ENCODE measurements around the gene FTMT. TPM values are rescaled to one million over a fixed set of nuclear protein-coding genes. Genes with fewer than 3 reads are reported as not detected.

FTMT gene
- total RNA-seq, 2 donors from 2014 or later, result not detected

DNA sequence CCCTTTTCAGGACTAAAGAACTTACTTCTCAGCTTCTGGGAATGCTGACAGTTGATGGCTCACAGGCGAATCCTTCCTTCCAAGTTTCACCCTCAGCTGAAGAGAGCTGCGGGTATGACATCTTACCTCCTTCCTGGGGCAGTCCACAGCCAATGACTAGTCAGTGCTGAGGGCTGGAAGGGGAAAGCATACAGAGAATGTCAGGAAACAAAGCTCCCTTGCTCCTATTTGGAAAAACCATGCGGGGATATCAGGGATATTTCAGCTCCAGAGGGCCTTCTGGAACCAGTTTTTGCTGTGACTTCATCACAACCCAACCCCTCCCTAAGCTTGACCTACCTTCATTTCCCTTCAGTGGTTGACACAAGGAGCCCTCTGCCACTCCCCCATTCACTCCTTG lies 15.7 kb downstream of the FTMT start:
- no peak for DNase-seq (ENCODE audit: low spot score)
- no peaks in the 10 kb centered on the region for H3K27me3 ChIP-seq
- H3K4me3 ChIP-seq, result no peak overlapping the region
- H3K4me1 ChIP-seq, result no peaks in the 10 kb centered on the region
- no peaks in the 10 kb centered on the region for H3K9me3 ChIP-seq
- no peaks in the 10 kb centered on the region for H3K36me3 ChIP-seq
- H3K27ac ChIP-seq, result no peak overlapping the region
- no peak for TF ChIP-seq CTCF (IDR thresholded peaks at IDR 0.05)

GRCh38 chr5:121870489-121870888 lies 18.8 kb downstream of the FTMT start:
- Histone ChIP-seq H3K36me3 (no peaks in the 10 kb centered on the region), H3K9me3 (no peaks in the 10 kb centered on the region), H3K4me1 (no peaks in the 10 kb centered on the region), H3K27ac (no peak overlapping the region), H3K27me3 (no peaks in the 10 kb centered on the region), H3K4me3 (no peak overlapping the region)
- TF ChIP-seq CTCF (IDR thresholded peaks at IDR 0.05), result peak in 1 of 2 donors; percentile 40
- DNase-seq (ENCODE audit: low spot score), result no peak

DNA sequence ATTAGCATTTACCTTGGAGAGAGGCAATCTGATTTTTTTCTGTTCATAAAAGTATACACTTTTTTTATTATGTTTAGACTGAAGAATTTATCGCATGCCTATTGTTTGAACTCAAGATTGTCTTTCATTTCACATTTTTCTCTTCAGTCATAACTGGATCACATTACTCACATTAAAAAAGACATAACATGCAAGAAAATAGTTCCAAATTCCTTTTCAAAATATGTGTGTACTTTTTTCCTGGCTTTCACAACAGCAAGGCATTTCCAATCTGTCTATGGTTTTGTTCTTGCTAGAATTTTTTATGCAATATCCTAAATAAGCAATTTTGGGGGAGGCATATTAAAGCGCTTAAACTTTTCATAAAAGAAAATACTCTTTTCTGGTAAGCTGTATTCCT lies 21.2 kb downstream of the FTMT start:
- DNase-seq (ENCODE audit: low spot score), result no peak
- Histone ChIP-seq H3K4me1 (no peaks in the 10 kb centered on the region), H3K27me3 (no peaks in the 10 kb centered on the region), H3K9me3 (no peaks in the 10 kb centered on the region), H3K4me3 (no peak overlapping the region), H3K36me3 (no peaks in the 10 kb centered on the region), H3K27ac (no peak overlapping the region)
- TF ChIP-seq CTCF (IDR thresholded peaks at IDR 0.05), result no peak

- H3K27me3 ChIP-seq, result no peaks in the 10 kb centered on the region
- H3K4me3 ChIP-seq, result no peak overlapping the region
- no peaks in the 10 kb centered on the region for H3K4me1 ChIP-seq
- no peak for DNase-seq (ENCODE audit: low spot score)
- no peaks in the 10 kb centered on the region for H3K36me3 ChIP-seq
- no peak for TF ChIP-seq CTCF (IDR thresholded peaks at IDR 0.05)
- no peaks in the 10 kb centered on the region for H3K9me3 ChIP-seq
- no peak overlapping the region for H3K27ac ChIP-seq
Measured at GRCh38 chr5:121873409-121873808, 21.7 kb downstream of the FTMT start.

DNA sequence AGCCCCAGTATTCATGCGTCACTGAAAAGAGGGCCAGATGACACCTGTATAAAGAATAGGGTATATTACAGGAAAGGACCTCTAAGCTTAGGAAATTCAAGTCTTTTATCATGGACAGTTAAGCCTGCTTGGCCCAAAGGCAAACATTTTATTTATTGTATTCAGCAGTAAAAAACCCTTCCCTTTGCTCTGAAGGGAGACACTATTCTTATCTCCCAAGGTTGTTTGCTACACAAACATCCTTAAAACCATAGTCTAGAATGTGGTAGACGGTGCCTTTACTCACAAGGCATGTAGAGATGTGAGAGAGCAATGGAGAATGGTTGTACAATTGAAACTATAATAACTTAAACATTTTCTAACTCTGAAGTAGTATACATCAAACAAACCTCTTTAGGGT lies 33.9 kb downstream of the FTMT start:
- Histone ChIP-seq H3K9me3 (no peaks in the 10 kb centered on the region), H3K27ac (no peak overlapping the region), H3K36me3 (no peaks in the 10 kb centered on the region), H3K27me3 (no peaks in the 10 kb centered on the region), H3K4me1 (no peaks in the 10 kb centered on the region), H3K4me3 (no peak overlapping the region)
- no peak for TF ChIP-seq CTCF (IDR thresholded peaks at IDR 0.05)
- DNase-seq (ENCODE audit: low spot score), result no peak

GRCh38 chr5:121887727-121888126 lies 36.0 kb downstream of the FTMT start:
- Histone ChIP-seq H3K4me1 (no peaks in the 10 kb centered on the region), H3K9me3 (no peaks in the 10 kb centered on the region), H3K36me3 (no peaks in the 10 kb centered on the region), H3K27ac (no peak overlapping the region), H3K27me3 (no peaks in the 10 kb centered on the region), H3K4me3 (no peak overlapping the region)
- TF ChIP-seq CTCF (IDR thresholded peaks at IDR 0.05), result no peak
- no peak for DNase-seq (ENCODE audit: low spot score)

All from right atrium auricular region (tissue), 2 donors.